ENCODE measurements around the gene GP9. TPM values are rescaled to one million over a fixed set of nuclear protein-coding genes. Genes with fewer than 3 reads are reported as not detected.

GP9 gene
- polyA plus RNA-seq, 1 of the 3 experiments (the other 2 are of a cell fraction), result not detected

GRCh38 chr3:129015388-129016105 lies 45.0 kb upstream of the GP9 start:
- H2AFZ ChIP-seq (ENCODE audit: low read depth), result no peak overlapping the region
- no peak overlapping the region for H3K4me2 ChIP-seq
- H3K4me3 ChIP-seq (ENCODE audit: low read depth in 2 of 2, low read length in 1 of 2), result no peak overlapping the region
- no peaks in the 10 kb centered on the region for H3F3A ChIP-seq (replicated peaks; ENCODE audit: insufficient read depth)
- no peaks in the 10 kb centered on the region for H3K9me3 ChIP-seq
- WGBS (ENCODE audit: low lambda C conversion rate), result 80% methylated on average over 14 of the region's 19 CpGs
- H3K27me3 ChIP-seq (ENCODE audit: insufficient read depth), result no peaks in the 10 kb centered on the region
- TF ChIP-seq, protein P1, sequence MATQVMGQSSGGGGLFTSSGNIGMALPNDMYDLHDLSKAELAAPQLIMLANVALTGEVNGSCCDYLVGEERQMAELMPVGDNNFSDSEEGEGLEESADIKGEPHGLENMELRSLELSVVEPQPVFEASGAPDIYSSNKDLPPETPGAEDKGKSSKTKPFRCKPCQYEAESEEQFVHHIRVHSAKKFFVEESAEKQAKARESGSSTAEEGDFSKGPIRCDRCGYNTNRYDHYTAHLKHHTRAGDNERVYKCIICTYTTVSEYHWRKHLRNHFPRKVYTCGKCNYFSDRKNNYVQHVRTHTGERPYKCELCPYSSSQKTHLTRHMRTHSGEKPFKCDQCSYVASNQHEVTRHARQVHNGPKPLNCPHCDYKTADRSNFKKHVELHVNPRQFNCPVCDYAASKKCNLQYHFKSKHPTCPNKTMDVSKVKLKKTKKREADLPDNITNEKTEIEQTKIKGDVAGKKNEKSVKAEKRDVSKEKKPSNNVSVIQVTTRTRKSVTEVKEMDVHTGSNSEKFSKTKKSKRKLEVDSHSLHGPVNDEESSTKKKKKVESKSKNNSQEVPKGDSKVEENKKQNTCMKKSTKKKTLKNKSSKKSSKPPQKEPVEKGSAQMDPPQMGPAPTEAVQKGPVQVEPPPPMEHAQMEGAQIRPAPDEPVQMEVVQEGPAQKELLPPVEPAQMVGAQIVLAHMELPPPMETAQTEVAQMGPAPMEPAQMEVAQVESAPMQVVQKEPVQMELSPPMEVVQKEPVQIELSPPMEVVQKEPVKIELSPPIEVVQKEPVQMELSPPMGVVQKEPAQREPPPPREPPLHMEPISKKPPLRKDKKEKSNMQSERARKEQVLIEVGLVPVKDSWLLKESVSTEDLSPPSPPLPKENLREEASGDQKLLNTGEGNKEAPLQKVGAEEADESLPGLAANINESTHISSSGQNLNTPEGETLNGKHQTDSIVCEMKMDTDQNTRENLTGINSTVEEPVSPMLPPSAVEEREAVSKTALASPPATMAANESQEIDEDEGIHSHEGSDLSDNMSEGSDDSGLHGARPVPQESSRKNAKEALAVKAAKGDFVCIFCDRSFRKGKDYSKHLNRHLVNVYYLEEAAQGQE (IDR thresholded peaks at IDR 0.05; ENCODE audit: low read depth, low read length), result no peak
- no peak for TF ChIP-seq FOXJ3 (CRISPR knock-in tag; IDR thresholded peaks at IDR 0.05)
- no peak for TF ChIP-seq POLR2AphosphoS5 (IDR thresholded peaks at IDR 0.05; ENCODE audit: low read depth, low read length)
- no peak for TF ChIP-seq YY1 (IDR thresholded peaks at IDR 0.05; ENCODE audit: low read depth)
- TF ChIP-seq EZH2phosphoT487 (IDR thresholded peaks at IDR 0.05; ENCODE audit: borderline replicate concordance, low read depth), result no peak
- no peak for TF ChIP-seq CHD2 (IDR thresholded peaks at IDR 0.05; ENCODE audit: low read length, partially characterized antibody)
- TF ChIP-seq FOSL2 (IDR thresholded peaks at IDR 0.05; ENCODE audit: borderline replicate concordance, low read depth), result no peak
- TF ChIP-seq RAD21 (IDR thresholded peaks at IDR 0.05; ENCODE audit: low read length), result no peak
- TF ChIP-seq JUND (IDR thresholded peaks at IDR 0.05), result no peak
- TF ChIP-seq FOXM1 (IDR thresholded peaks at IDR 0.05; ENCODE audit: low read depth), result no peak
- no peak overlapping the region for H3K9ac ChIP-seq
- no peaks in the 10 kb centered on the region for H3K9me2 ChIP-seq
- H3K27ac ChIP-seq (ENCODE audit: low read depth in 2 of 2, low read length in 1 of 2), result no peak overlapping the region
- DNase-seq, result no peak
- no peaks in the 10 kb centered on the region for H4K20me1 ChIP-seq (ENCODE audit: insufficient read depth)
- no peaks in the 10 kb centered on the region for H3K79me2 ChIP-seq (ENCODE audit: insufficient read depth)
- peaks cover 0 to 8% of the 10 kb centered on the region in 2 experiments; a peak in 1 of 4 replicates for H3K4me1 ChIP-seq (ENCODE audit: control insufficient read depth in 1 of 2, insufficient read depth in 2 of 2, low read depth in 1 of 2, low read length in 1 of 2)
- ChIA-PET POLR2A (no interaction called here), CTCF (interaction anchor here (1.6 to 7.3 kb wide), 5 partner anchors 10 to 45 kb away, joined by 4 to 46 read pairs (median 9); no protein-coding TSS in a partner anchor)
- no peaks in the 10 kb centered on the region for H3K36me3 ChIP-seq (replicated peaks in 1 of 2; ENCODE audit: control insufficient read depth in 1 of 2, insufficient read depth in 2 of 2, low read length in 1 of 2)

- Histone ChIP-seq H3K4me3 (ENCODE audit: low read depth in 2 of 2, low read length in 1 of 2) (no peak overlapping the region), H3K9me3 (no peaks in the 10 kb centered on the region), H3K27ac (ENCODE audit: low read depth in 2 of 2, low read length in 1 of 2) (no peak overlapping the region; a peak in 1 of 4 replicates), H3F3A (replicated peaks; ENCODE audit: insufficient read depth) (no peaks in the 10 kb centered on the region), H3K4me1 (ENCODE audit: control insufficient read depth in 1 of 2, insufficient read depth in 2 of 2, low read depth in 1 of 2, low read length in 1 of 2) (peaks cover 0 to 13% of the 10 kb centered on the region in 2 experiments; a peak in 1 of 4 replicates), H2AFZ (ENCODE audit: low read depth) (no peak overlapping the region), H3K36me3 (replicated peaks in 1 of 2; ENCODE audit: control insufficient read depth in 1 of 2, insufficient read depth in 2 of 2, low read length in 1 of 2) (no peaks in the 10 kb centered on the region), H4K20me1 (ENCODE audit: insufficient read depth) (no peaks in the 10 kb centered on the region), H3K9me2 (no peaks in the 10 kb centered on the region), H3K4me2 (no peak overlapping the region), H3K79me2 (ENCODE audit: insufficient read depth) (no peaks in the 10 kb centered on the region), H3K9ac (no peak overlapping the region), H3K27me3 (ENCODE audit: insufficient read depth) (no peaks in the 10 kb centered on the region)
- POLR2A ChIA-PET, result no interaction called here
- no peak for DNase-seq
- 79% methylated on average over 5 of the region's 6 CpGs for WGBS (ENCODE audit: low lambda C conversion rate)
- CTCF ChIA-PET, result interaction anchor here (1.0 to 7.3 kb wide), 5 partner anchors 10 to 49 kb away, joined by 3 to 46 read pairs (median 9); no protein-coding TSS in a partner anchor
- TF ChIP-seq NRF1 (IDR thresholded peaks at IDR 0.05; ENCODE audit: low read depth, low read length) (no peak), EP300 (IDR thresholded peaks at IDR 0.05; ENCODE audit: borderline replicate concordance in 1 of 2, low read depth in 1 of 2, low read length in 1 of 2) (no peak), USF2 (IDR thresholded peaks at IDR 0.05; ENCODE audit: borderline replicate concordance, low read depth, low read length) (no peak), TCF12 (IDR thresholded peaks at IDR 0.05) (no peak), MXI1 (IDR thresholded peaks at IDR 0.05; ENCODE audit: low read depth, low read length) (no peak), MEF2A (IDR thresholded peaks at IDR 0.05; ENCODE audit: borderline replicate concordance, low read depth) (no peak), POLR2AphosphoS5 (IDR thresholded peaks at IDR 0.05; ENCODE audit: low read depth, low read length) (no peak), FOSL2 (IDR thresholded peaks at IDR 0.05; ENCODE audit: borderline replicate concordance, low read depth) (no peak)
- TF ChIP-seq, protein P2, sequence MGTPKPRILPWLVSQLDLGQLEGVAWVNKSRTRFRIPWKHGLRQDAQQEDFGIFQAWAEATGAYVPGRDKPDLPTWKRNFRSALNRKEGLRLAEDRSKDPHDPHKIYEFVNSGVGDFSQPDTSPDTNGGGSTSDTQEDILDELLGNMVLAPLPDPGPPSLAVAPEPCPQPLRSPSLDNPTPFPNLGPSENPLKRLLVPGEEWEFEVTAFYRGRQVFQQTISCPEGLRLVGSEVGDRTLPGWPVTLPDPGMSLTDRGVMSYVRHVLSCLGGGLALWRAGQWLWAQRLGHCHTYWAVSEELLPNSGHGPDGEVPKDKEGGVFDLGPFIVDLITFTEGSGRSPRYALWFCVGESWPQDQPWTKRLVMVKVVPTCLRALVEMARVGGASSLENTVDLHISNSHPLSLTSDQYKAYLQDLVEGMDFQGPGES (IDR thresholded peaks at IDR 0.05; ENCODE audit: low read depth, low read length), result no peak
- TF ChIP-seq, protein P3, sequence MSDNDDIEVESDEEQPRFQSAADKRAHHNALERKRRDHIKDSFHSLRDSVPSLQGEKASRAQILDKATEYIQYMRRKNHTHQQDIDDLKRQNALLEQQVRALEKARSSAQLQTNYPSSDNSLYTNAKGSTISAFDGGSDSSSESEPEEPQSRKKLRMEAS (IDR thresholded peaks at IDR 0.05; ENCODE audit: low read depth), result no peak
- TF ChIP-seq, protein P4, sequence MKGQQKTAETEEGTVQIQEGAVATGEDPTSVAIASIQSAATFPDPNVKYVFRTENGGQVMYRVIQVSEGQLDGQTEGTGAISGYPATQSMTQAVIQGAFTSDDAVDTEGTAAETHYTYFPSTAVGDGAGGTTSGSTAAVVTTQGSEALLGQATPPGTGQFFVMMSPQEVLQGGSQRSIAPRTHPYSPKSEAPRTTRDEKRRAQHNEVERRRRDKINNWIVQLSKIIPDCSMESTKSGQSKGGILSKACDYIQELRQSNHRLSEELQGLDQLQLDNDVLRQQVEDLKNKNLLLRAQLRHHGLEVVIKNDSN (IDR thresholded peaks at IDR 0.05; ENCODE audit: borderline replicate concordance, low read depth), result no peak
- TF ChIP-seq, protein P5, sequence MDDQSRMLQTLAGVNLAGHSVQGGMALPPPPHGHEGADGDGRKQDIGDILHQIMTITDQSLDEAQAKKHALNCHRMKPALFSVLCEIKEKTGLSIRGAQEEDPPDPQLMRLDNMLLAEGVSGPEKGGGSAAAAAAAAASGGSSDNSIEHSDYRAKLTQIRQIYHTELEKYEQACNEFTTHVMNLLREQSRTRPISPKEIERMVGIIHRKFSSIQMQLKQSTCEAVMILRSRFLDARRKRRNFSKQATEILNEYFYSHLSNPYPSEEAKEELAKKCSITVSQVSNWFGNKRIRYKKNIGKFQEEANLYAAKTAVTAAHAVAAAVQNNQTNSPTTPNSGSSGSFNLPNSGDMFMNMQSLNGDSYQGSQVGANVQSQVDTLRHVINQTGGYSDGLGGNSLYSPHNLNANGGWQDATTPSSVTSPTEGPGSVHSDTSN (IDR thresholded peaks at IDR 0.05), result no peak
Observed at GRCh38 chr3:129016356-129016719, 44.2 kb upstream of the GP9 start.
